ENCODE data around the gene MED12.

The MED12 gene

DNA sequence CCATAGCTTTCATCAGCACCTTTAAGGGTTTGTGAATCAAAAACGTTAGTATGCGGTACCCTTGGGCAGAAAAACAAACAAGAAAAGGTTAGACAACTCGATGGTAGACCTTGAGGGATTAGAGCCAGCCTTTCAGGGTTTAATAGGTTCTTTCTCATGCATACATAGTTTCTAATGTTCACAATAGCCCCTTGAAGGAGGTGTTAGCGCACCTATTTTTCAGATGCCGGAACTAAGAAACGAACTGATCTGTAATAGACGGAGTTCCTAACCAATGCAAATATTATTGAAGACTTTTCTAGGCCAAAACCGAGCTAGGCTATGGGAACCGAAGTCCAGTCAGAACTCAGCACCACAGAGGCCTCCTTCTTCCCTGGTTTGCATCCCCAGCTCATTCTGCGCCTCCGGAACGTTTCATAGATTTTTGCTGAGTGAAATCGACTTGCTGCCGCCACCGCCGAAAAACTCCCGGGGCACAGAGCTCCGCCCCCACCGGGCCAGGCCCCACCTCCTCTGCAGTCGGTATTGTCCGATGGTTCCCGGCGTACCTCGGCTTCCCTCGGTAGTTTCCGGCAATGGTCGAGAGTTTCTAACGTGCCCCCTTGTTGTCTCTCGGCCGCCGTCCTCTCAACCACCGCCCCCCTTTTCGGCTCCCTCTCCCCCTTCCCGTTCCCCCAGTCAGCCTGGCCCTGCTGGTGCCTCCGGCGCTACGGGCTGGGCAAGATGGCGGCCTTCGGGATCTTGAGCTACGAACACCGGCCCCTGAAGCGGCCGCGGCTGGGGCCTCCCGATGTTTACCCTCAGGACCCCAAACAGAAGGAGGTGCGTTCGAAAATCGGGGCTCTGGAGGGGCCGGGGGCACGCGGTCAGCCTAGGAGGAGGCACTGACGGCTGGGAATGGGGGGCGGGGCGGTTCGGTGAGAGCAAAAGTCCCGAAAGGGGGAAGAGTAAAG, at the start of gene MED12:
MED12 (plus strand) TSS at position 565 of the 953 bp plus-strand sequence; CDS start at position 724, 159 bp downstream.
- TF ChIP-seq, protein P1, sequence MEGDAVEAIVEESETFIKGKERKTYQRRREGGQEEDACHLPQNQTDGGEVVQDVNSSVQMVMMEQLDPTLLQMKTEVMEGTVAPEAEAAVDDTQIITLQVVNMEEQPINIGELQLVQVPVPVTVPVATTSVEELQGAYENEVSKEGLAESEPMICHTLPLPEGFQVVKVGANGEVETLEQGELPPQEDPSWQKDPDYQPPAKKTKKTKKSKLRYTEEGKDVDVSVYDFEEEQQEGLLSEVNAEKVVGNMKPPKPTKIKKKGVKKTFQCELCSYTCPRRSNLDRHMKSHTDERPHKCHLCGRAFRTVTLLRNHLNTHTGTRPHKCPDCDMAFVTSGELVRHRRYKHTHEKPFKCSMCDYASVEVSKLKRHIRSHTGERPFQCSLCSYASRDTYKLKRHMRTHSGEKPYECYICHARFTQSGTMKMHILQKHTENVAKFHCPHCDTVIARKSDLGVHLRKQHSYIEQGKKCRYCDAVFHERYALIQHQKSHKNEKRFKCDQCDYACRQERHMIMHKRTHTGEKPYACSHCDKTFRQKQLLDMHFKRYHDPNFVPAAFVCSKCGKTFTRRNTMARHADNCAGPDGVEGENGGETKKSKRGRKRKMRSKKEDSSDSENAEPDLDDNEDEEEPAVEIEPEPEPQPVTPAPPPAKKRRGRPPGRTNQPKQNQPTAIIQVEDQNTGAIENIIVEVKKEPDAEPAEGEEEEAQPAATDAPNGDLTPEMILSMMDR (IDR thresholded peaks at IDR 0.05; ENCODE audit: low read depth, low read length, missing control alignments), result no peak
- no peak for DNase-seq (ENCODE audit: low read depth)
- H3K4me3 ChIP-seq (ENCODE audit: low read depth, low read length), result peak within 1 kb of the TSS; percentile 51

DNA sequence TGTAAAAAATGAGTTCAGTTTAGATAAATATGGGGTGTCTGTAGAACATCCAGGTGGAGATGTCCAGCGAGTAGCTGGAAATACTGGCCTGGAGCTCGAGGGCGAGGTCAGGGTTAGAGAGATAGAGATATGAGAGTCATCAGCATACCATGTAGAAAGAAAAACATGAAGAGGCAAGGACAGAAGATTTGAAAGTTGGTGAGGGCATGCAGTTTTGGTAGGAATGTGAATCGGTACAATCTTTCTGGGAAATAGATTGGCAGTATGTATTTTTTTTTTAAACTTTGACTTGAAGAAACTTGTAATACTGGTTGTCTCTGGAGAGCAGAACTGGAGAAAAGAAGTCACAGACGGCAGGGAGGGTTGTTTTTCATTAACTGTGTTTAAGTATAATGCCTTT, 47.9 kb upstream of the MED12 start:
- no peak overlapping the region for H3K4me3 ChIP-seq (ENCODE audit: low read depth, low read length)
- DNase-seq (ENCODE audit: low read depth), result no peak
- TF ChIP-seq, protein P1 (IDR thresholded peaks at IDR 0.05; ENCODE audit: low read depth, low read length, missing control alignments), result no peak

DNA sequence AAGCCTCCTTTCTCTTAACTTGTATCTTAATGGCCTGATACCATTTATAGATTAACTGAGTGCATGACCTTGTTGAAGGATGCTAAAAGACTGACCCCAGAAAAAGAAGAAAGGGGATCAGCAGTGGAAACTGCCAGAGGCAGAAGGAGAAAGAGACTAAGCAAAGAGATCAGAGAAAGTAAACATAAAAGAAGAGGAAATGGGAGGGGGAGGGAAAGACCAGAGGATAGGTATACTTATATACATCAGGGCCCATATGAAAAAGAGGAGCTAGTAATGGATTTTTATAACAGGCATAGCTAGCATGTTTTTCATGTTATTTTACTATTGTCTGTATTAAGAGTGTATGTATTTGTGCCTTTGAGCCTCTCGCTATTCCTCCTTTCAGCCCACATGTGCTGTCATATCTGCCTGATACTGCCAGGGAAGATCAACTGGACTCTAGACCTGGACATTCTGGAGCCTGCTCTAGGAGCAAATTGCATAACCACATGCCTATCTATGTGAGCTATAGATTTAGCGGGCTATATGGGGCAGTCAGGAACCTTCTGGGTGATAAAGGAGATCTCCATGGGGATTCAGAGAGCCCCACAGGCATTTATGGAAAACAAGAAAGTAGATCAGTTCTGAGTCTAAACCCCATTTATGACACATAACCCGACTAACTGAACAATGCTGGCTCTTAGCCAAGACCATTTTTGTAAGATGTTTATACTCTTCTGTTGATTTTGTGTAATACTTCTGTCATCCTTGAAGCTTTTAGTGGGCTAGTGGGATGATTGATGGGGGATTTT, 36.9 kb upstream of the MED12 start:
- TF ChIP-seq, protein P1 (IDR thresholded peaks at IDR 0.05; ENCODE audit: low read depth, low read length, missing control alignments), result no peak
- no peak for DNase-seq (ENCODE audit: low read depth)
- no peak overlapping the region for H3K4me3 ChIP-seq (ENCODE audit: low read depth, low read length)

DNA sequence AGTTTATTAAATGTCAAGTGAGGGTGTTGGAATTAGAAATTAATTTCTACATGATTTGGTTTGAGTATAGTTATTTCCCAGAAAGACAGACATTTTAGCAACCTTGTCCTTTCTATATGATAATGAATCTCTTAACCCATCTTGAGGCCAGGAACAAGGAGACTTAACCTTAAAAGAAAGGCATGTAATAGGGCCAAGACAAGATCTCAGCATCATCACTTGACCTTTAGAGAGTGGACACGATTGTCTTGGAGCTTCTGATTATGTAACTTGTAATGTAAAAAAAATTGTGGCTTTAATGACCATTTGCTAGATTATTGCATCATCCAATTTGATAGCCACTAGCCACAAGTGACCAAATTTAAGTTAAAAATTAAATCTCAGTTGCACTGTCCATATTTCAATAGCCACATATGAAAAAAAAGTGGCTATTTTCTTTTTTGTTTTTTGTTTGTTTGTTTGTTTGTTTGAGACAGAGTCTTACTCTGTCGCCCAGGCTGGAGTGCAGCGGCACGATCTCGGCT, 36.2 kb upstream of the MED12 start:
- H3K4me3 ChIP-seq (ENCODE audit: low read depth, low read length), result no peak overlapping the region
- no peak for DNase-seq (ENCODE audit: low read depth)
- TF ChIP-seq, protein P1 (IDR thresholded peaks at IDR 0.05; ENCODE audit: low read depth, low read length, missing control alignments), result no peak

DNA sequence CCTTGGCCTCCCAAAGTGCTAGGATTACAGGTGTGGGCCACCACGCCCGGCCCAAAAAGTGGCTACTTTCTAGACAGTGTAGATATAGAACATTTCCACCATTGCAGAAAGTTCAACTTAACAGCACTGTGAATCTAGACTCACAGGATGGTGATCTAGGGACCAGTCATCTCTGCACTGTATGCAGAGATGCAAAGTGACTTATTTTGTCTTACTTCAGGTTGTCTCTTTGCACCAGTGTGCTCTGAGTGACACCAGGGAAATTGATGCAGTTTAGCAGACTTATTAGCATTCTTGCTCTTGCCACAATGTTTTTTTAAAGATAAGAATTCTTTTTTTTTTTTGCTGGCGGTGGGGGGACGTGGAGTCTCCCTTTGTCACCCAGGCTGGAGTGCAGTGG, 35.6 kb upstream of the MED12 start:
- H3K4me3 ChIP-seq (ENCODE audit: low read depth, low read length), result no peak overlapping the region
- no peak for DNase-seq (ENCODE audit: low read depth)
- TF ChIP-seq, protein P1 (IDR thresholded peaks at IDR 0.05; ENCODE audit: low read depth, low read length, missing control alignments), result no peak

DNA sequence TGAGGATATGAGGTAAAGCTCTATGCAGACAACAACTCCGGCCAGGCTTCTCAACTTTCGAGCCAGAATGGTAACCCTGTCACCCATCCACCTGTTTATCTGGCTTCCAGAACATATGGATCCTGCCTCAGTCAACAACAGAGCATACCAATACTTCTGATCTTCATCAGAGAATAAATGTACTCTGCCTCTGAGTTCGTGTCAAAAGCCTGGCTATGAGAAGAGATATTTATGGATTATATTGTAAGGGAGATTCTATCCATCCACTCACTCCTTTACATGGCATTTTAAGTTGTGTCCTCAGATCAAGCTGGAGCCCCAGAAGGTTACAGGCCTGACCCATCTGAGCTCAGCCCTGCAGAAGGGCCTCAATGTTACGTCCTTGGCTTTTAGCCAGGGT, 32.5 kb upstream of the MED12 start:
- no peak for DNase-seq (ENCODE audit: low read depth)
- no peak overlapping the region for H3K4me3 ChIP-seq (ENCODE audit: low read depth, low read length)
- TF ChIP-seq, protein P1 (IDR thresholded peaks at IDR 0.05; ENCODE audit: low read depth, low read length, missing control alignments), result no peak

Data from GM12864 (cell line).